HepG2 (cell line): Measurements from ENCODE around the gene ARL16. TPM values are rescaled to one million over a fixed set of nuclear protein-coding genes. Genes with fewer than 3 reads are reported as not detected.
A peak's percentile ranks its signal among the peaks of the same experiment; 100 is the strongest.

ENCODE experiments used
- ATAC-seq: fragments of 200-7000 bp; cut with Tn5 transposase; 3 replicates; pipeline ENCODE4 v1.9.1; 2020; ENCODE audit warnings: mild to moderate bottlenecking, moderate library complexity
- BruUV-seq: library from RNA; stranded (reverse); fragments of 400-500 nt; replicated peaks from 2 replicates; lab custom pipeline; 2021; lab: Mats Ljungman, UMichigan
- CTCF ChIA-PET: fragments of 300-600 bp; formaldehyde crosslinking; extraction: SDS; loops from one replicate; lab custom pipeline; 2021; ENCODE audit warnings: low total read pairs, inconsistent platforms, low intra/inter-chr PET ratio; lab: Yijun Ruan, JAX
- POLR2A ChIA-PET: fragments of 350-600 bp; sonication (Branson Sonifier 250); formaldehyde crosslinking; loops from one replicate; lab custom pipeline; 2020; ENCODE audit warnings: antibody characterized with exemption, inconsistent platforms; lab: Yijun Ruan, JAX
- DNase-seq: peaks from one replicate; pipeline ENCODE4 v3.0.0-alpha.2; 2015; ENCODE audit warnings: low spot score
- FAIRE-seq: peaks from 3 replicates; lab custom pipeline; 2011; peaks lifted over from hg19 to GRCh38; lab: Jason Lieb, UNC
- H2AFZ ChIP-seq: one replicate; pipeline ENCODE4 v1.6.1; 2011; ENCODE audit warnings: low read length, inconsistent platforms
- H3K27ac ChIP-seq: fragments of 300-600 bp; 3 replicates; pipeline ENCODE4 v1.8.0; 2011; ENCODE audit warnings: mixed run types, mild to moderate bottlenecking, mixed read lengths, low read length, inconsistent platforms; ENCODE audit not compliant: insufficient read depth; ENCODE audit errors: extremely low read length
- H3K27me3 ChIP-seq, 2 experiments: fragments of 200-600 bp in 1 of 2; 2 replicates in 1 of 2; 3 replicates in 1 of 2; pipeline versions ENCODE4 v1.6.0 to v1.8.0; 2011; ENCODE audit warnings: low read length in 2 of 2, mild to moderate bottlenecking in 2 of 2, moderate library complexity in 2 of 2, inconsistent platforms in 1 of 2; ENCODE audit not compliant: insufficient read depth in 2 of 2, control insufficient read depth in 1 of 2
- H3K36me3 ChIP-seq, 2 experiments: fragments of 200-600 bp in 1 of 2; replicated peaks in 1 of 2; 2 replicates in 1 of 2; 3 replicates in 1 of 2; pipeline versions ENCODE4 v1.5.1 to v1.8.0; 2011; ENCODE audit warnings: low read length in 2 of 2, inconsistent platforms in 1 of 2; ENCODE audit not compliant: insufficient read depth in 2 of 2, control insufficient read depth in 1 of 2
- H3K4me1 ChIP-seq: 2 replicates; pipeline ENCODE4 v1.5.1; 2012; ENCODE audit warnings: low read length, inconsistent platforms; ENCODE audit not compliant: insufficient read depth
- H3K4me2 ChIP-seq: 2 replicates; pipeline ENCODE4 v1.6.0; 2011; ENCODE audit warnings: low read depth, low read length, inconsistent platforms
- H3K4me3 ChIP-seq, 3 experiments: fragments of 200-600 bp in 1 of 3; sonication (generic), shearing (Covaris generic) in 1 of 3; replicated peaks in 1 of 3; 2 replicates each; pipeline ENCODE4 v1.5.1; 2011 to 2016; ENCODE audit warnings: low read length in 3 of 3, inconsistent platforms in 2 of 3, low read depth in 2 of 3, mild to moderate bottlenecking in 2 of 3, control low read depth in 1 of 3, mixed read lengths in 1 of 3; ENCODE audit not compliant: insufficient read depth in 1 of 3
- H3K79me2 ChIP-seq: one replicate; pipeline ENCODE4 v1.6.1; 2011; ENCODE audit warnings: low read length, inconsistent platforms; ENCODE audit not compliant: insufficient read depth
- H3K9ac ChIP-seq: 2 replicates; pipeline ENCODE4 v1.6.0; 2011; ENCODE audit warnings: mild to moderate bottlenecking, low read depth, low read length, inconsistent platforms; ENCODE audit not compliant: insufficient read depth
- H3K9me3 ChIP-seq: 2 replicates; pipeline ENCODE4 v1.5.1; 2012; ENCODE audit warnings: mild to moderate bottlenecking, low read length
- H4K20me1 ChIP-seq: 2 replicates; pipeline ENCODE4 v1.6.0; 2011; ENCODE audit warnings: inconsistent platforms, mild to moderate bottlenecking, low read length, moderate library complexity; ENCODE audit not compliant: insufficient read depth
- ZFP82 ChIP-seq: sonication (generic); formaldehyde crosslinking; IDR thresholded peaks from 2 replicates; pipeline ENCODE4 v1.5.1; 2020; ENCODE audit warnings: mild to moderate bottlenecking, missing genetic modification reagents, borderline replicate concordance
- ZNF441 ChIP-seq: sonication (generic); formaldehyde crosslinking; IDR thresholded peaks from 2 replicates; pipeline ENCODE4 v1.7.0; 2021; ENCODE audit warnings: missing genetic modification reagents, borderline replicate concordance
- ZNF460 ChIP-seq: sonication (generic); formaldehyde crosslinking; IDR thresholded peaks from 2 replicates; pipeline ENCODE4 v1.5.1; 2020; ENCODE audit warnings: missing genetic modification reagents, mild to moderate bottlenecking, borderline replicate concordance
- WGBS: methylation state at CpG from one replicate; pipeline ENCODE4 v1.1.6; 2017; ENCODE audit warnings: low lambda C conversion rate; 5-methylcytosine and 5-hydroxymethylcytosine counted together
- in situ Hi-C: cut with HindIII; loops from 2 replicates; pipeline ENCODE4 v1.10.0; 2017; ENCODE audit warnings: low pct_unique_long_range_greater_than_20kb; ENCODE audit not compliant: extremely low pct_ligation_motif_present
- intact Hi-C: fragments of 100-400 bp; cut with micrococcal nuclease; formaldehyde crosslinking; loops from one replicate; pipeline ENCODE4 v1.10.0; 2022; ENCODE audit not compliant: unreplicated experiment
- polyA plus RNA-seq, 8 experiments: library from polyadenylated mRNA; depleted of rRNA in 3 of 8; stranded (reverse) in 7 of 8; unstranded in 1 of 8; fragments of >200 nt; fragmentation: Illumina TruSeq in 4 of 8; extraction: Trizol in 4 of 8; gene quantifications; 2 replicates each; pipeline versions ENCODE4 v1.2.1 to v1.2.3, GENCODE V29; 2011 to 2016; ENCODE audit warnings: low read depth in 4 of 8, missing spikeins in 1 of 8, mixed read lengths in 1 of 8; ENCODE audit not compliant: insufficient read depth in 1 of 8
- total RNA-seq, 5 experiments: library from RNA; depleted of rRNA; stranded (reverse); fragments of >200 nt; fragmentation: Illumina TruSeq; extraction: Trizol; gene quantifications; 2 replicates each; pipeline ENCODE4 v1.2.3, GENCODE V29; 2016; ENCODE audit warnings: low read depth in 1 of 5
- TF ChIP-seq, protein P1 (sequence below): sonication (generic); formaldehyde crosslinking; IDR thresholded peaks from 2 replicates; pipeline ENCODE4 v1.4.0; 2020; ENCODE audit warnings: missing genetic modification reagents, borderline replicate concordance

The ARL16 gene
- total and polyA plus RNA-seq, 2 of the 13 experiments (the other 11 are each of a cell fraction or from before 2014, with no cell fraction given): 20.8 to 30.8 TPM

DNA sequence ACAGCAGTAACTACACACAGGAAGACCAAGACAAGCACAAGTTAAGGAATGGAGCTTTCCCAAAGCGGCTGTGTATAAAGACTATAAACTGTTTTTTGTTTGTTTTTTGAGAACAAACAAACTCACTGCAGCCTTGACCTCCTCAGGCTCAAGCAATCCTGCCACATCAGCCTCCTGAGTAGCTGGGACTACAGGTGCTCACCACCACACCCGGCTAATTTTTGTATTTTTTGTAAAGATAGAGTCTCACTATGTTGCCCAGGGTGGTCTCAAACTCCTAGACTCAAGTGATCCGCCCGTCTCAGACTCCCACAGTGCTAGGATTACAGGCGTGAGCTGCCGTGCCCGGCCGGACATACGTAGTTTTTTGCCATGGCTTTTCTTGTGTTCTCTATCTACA, 23.2 kb downstream of the ARL16 start:
- H3K4me1 ChIP-seq: peaks cover 54% of the 10 kb centered on the region
- CTCF ChIA-PET: no interaction called here
- no peaks in the 10 kb centered on the region for H3K36me3 ChIP-seq
- DNase-seq (no peak), FAIRE-seq (peak; percentile 48), ATAC-seq (no peak)
- H3K79me2 ChIP-seq: peaks cover 2% of the 10 kb centered on the region
- no peak overlapping the region for H3K9ac ChIP-seq
- H3K27me3 ChIP-seq: peaks cover 0 to 12% of the 10 kb centered on the region in 2 experiments; a peak in 2 of 5 replicates
- no peak overlapping the region for H3K4me2 ChIP-seq
- in situ Hi-C loops (no loop called here), intact Hi-C loops (no loop called here)
- H3K9me3 ChIP-seq: no peaks in the 10 kb centered on the region
- BruUV-seq: no TSS peak
- no peak overlapping the region for H3K27ac ChIP-seq
- 82% methylated on average over 9 of the region's 9 CpGs for WGBS
- H2AFZ ChIP-seq: no peak overlapping the region
- no peak overlapping the region for H3K4me3 ChIP-seq
- POLR2A ChIA-PET: interaction anchor here (0.9 to 1.4 kb wide), 3 partner anchors 23 to 108 kb away, joined by 3 to 4 read pairs (median 4); partner anchors contain the start of genes ARL16, FAAP100, HGS and MRPL12
- no peak for TF ChIP-seq ZNF441 (CRISPR knock-in tag)
- peak; percentile 93 for TF ChIP-seq ZNF460 (CRISPR knock-in tag)
- TF ChIP-seq, protein P1, sequence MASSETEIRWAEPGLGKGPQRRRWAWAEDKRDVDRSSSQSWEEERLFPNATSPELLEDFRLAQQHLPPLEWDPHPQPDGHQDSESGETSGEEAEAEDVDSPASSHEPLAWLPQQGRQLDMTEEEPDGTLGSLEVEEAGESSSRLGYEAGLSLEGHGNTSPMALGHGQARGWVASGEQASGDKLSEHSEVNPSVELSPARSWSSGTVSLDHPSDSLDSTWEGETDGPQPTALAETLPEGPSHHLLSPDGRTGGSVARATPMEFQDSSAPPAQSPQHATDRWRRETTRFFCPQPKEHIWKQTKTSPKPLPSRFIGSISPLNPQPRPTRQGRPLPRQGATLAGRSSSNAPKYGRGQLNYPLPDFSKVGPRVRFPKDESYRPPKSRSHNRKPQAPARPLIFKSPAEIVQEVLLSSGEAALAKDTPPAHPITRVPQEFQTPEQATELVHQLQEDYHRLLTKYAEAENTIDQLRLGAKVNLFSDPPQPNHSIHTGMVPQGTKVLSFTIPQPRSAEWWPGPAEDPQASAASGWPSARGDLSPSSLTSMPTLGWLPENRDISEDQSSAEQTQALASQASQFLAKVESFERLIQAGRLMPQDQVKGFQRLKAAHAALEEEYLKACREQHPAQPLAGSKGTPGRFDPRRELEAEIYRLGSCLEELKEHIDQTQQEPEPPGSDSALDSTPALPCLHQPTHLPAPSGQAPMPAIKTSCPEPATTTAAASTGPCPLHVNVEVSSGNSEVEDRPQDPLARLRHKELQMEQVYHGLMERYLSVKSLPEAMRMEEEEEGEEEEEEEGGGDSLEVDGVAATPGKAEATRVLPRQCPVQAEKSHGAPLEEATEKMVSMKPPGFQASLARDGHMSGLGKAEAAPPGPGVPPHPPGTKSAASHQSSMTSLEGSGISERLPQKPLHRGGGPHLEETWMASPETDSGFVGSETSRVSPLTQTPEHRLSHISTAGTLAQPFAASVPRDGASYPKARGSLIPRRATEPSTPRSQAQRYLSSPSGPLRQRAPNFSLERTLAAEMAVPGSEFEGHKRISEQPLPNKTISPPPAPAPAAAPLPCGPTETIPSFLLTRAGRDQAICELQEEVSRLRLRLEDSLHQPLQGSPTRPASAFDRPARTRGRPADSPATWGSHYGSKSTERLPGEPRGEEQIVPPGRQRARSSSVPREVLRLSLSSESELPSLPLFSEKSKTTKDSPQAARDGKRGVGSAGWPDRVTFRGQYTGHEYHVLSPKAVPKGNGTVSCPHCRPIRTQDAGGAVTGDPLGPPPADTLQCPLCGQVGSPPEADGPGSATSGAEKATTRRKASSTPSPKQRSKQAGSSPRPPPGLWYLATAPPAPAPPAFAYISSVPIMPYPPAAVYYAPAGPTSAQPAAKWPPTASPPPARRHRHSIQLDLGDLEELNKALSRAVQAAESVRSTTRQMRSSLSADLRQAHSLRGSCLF (CRISPR knock-in tag): no peak
- TF ChIP-seq ZFP82 (CRISPR knock-in tag): no peak
- no peaks in the 10 kb centered on the region for H4K20me1 ChIP-seq
